HG03439 (cell line): ENCODE data around the gene WNT7B.

ENCODE experiments used
- ATAC-seq: cut with Tn5 transposase; IDR thresholded peaks from one replicate; pipeline ENCODE4 v1.9.1; 2021; ENCODE audit warnings: mild to moderate bottlenecking, moderate library complexity; ENCODE audit not compliant: unreplicated experiment

The WNT7B gene

DNA sequence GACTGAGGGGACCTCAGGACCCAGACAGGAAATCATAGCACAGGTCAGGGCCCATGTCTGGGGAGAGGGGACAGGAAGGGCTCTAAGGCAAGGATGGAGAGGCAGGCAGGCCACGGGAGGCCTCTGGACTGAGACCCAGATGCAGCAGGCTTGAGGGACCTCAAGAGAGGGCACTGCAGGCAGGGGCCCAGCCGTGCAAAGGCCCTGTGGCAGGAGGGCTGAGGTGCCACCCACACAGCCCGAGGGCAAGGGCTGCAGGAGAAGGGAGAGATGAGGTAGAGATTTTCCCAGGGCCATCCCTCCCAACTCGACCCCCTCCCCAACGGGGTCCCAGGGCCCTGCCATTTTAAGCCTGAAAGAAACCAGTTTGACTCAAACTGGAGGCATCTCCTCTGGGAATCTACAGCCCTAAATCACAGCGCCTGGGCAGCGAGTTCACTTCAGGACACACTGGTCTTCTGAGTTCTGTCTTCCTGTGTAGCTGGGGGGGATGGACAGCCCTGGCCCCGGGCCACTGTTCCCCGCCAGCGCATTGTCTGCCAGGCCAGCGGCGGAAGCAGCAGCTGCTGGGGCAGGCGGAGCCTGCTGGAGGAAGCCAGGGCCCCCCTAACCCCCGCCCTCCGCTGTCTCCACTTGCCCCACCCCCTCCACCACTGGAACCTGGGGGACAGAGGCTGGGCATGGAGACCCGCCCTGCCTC, 20.3 kb upstream of the WNT7B start:
- ATAC-seq = no peak

DNA sequence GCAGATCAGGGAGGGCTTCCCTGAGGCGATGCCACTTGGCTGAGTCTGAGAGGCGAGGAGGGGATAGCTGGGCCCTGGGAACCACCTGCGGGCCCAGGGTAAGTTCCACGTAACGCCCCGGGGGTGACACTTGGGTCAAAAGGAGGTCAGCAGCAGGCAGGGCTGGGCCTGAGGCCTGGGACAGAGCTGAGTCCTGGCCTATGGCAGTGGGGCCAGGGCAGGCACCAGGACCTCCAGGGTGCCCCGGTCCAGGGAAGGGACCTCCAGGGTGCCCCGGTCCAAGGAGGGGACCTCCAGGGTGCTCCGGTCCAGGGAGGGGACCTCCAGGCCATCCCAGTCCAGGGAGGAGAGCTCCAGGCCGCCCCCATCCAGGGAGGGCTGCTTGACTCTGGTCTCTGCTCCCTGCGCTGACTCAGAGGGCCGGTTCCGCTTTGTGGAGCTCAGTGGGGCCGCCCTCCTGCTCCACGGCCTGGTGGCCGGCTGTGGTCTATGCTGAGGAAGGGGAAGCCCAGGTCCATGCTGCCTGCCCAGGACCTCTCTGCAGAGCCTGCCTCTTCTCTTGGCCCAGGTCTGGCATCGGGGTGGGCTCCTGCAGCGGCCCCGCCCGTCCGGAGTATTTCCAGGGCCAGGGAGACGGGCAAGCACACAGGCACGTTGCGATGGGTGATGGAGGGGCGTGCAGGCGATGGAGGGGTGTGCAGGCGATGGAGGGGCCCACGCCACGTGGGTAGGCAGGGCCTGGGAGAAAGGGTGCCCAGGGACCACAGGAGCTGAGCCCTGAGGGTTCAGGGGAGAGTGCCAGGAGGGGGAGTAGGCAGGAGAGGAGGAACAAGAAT, 19.5 kb upstream of the WNT7B start:
- no peak for ATAC-seq

DNA sequence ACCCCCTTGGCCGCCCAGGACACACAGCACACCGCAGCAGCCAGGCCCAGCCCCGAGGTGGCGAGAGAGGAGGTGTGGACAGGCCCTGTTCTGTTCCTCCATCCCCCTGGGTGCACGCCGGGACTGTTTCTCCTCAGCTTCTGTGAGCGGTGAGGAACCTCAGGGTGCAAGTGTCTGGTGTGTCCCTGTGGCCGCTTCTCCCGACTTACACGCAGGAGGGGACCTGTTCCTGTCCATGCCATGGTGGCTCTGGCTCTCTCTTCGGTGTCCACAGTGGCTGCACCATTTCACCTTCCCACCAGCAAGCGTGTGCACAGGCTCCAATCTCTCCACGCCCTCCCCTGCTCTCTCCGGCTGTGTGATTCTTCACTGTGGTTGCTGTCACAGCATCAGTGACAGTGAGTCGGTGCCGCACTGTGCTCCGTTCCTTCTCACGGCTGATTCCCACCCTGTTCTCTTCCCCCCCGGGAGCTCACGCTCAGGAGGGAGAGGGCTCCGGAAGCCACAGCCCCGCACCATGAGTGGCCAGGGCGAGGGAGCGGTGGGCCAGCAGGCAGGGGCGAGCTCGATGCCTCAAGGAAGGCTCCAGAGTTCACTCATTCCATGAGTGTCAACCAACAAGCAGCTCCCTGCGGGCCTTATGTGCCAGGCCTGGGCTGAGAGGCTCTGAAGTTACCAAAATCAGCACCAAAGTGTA, 18.6 kb upstream of the WNT7B start:
- no peak for ATAC-seq

DNA sequence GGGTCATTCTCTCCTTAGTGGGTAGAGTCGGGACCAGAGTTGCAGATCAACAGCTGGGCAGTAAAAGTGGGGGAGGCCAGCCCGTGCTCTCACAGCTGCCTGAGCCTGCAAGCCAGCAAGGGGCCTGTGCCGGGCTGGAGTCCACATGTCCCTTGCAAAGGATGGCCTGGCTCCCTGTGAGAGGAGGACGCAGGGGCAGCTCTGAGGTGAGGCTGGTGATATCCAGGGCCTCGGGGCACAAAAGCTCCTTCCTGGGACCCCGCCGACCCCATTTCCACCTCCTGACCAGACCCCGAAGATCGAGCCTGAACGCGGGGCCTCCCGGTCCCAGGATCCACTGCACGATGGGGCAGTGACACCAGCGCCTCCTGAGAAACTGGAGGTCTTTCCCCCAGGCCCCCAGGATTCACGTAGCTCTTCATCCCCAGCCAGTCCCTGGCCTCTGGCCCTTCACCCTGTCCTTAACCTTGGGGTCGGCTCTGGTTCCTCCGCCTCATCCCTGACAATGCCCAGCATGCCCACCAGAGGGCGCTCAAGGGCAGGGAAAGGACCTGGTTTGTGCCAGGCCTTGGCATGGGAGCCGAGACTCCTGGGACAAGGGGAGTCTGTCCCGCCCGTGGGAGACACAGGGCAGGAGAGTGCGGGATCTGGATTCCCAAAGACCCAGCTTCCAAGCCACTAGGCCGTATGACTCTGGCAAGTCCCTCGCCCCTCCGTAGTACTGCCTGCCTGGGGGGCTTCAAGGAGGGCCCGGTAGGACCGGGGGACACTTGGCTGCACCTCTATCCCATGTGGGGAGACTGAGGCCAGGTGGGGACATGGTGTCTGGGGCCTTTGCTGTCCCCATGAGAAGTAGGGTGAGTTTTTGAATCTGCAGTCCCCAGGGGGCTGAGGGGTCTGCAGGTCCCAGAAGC, 17.8 kb upstream of the WNT7B start:
- ATAC-seq = no peak

DNA sequence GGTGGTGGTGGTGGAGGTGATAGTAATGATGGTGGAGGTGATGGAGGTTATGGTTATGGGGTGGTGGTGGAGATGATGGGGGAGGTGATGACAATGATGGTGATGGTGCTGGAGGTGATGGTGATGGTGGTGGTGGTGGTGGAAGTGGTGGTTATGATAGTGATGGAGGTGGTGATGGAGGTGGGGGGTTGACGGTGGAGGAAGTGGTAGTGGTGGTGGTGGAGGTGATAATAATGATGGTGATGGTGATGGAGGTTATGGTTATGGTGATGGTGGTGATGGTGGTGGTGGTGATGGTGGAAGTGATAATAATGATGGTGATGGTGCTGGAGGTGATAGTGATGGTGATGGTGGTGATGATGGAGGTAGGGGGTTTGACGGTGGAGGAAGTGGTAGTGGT, 16.9 kb upstream of the WNT7B start:
- ATAC-seq = no peak

DNA sequence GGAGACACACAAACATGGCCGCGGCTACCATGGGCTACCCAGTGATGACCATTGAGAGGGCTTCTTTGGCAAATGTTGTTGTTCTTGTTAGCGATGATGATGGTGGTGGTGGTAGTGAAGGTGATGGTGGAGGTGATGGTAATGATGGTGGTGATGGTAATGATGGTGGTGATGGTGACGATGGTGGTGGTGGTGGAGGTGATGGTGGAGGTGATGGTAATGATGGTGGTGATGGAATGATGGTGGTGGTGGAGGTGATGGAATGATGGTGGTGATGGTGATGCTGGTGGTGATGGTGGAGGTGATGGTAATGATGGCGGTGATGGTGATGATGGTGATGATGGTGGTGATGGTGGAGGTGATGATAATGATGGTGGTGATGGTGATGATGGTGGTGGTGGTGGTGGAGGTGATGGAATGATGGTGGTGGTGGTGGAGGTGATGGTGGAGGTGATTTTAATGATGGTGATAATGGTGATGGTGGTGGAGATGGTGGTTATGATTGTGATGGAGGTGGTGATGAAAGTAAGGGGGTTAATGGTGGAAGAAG, 16.3 kb upstream of the WNT7B start:
- no peak for ATAC-seq

DNA sequence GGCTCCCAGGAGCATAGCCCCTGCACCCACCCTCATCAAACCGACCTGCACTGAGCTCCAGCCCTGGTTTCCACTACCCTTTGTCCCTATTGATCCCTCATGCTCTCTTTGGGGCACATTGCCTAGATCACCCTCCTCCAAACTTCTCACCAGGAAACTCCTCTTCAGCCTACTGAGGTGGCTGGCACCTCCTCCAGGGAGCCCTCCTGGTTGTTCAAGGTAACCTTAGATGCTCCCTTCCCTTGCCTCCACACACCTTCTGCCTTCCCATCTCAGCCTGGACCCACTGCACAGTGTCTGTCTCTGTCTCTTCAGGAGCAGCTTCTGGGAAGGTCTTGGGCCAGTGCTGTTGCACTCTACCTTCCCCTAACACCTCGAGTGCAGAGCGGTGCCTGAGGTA, 15.8 kb upstream of the WNT7B start:
- no peak for ATAC-seq

DNA sequence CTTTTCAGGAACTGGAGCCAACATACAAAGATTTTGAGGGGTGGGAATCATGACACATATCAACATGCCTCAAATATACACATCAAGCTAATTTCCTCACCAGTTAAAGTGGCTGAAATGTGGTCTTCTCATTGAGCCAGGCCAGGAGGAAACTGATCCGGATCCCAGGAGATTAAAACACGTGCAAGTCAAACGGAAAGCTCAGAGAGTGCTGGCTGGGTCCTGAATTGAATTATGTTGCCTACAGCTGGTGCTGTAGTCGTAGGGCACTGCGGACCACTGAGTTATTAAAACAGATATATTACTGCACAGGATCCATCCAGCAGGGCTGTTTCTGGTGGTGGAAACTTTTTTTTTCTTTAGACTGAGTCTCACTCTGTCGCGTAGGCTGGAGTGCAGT, 14.1 kb upstream of the WNT7B start:
- no peak for ATAC-seq

DNA sequence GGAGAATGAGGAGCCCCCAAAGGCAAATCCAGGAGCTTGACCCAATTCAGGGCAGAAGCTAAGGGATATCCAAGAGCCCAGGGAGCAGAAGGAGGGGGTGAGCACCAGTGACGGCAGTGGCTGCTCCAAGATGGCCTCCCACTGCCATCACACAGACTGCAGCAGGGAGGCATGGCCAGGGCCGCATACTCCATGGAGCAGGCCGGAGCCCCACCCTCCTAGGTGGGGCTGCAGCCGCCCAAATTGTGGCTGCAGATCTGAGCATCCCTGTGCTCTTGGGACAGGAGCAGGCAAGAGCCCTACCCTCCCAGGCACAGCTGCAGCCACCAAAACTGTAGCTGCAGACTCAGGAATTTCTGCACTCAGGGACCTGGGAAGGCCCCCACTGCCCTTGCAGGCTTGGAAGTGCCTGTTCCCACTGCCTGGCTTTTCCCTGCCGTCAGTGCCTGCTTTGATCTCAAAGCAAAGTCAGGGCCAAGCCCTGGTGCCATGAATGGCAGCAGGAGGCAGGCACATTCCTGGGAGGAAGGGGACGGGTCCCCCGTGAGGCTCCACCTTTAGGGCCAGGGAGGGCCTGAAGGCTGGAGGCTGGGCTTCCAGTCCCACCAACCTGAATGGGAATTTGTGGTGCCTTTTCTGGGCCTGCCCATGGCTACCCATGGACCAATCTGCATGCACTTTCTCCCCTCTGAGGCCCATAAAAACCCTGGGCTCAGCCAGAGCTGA, 10.3 kb upstream of the WNT7B start:
- ATAC-seq = no peak

DNA sequence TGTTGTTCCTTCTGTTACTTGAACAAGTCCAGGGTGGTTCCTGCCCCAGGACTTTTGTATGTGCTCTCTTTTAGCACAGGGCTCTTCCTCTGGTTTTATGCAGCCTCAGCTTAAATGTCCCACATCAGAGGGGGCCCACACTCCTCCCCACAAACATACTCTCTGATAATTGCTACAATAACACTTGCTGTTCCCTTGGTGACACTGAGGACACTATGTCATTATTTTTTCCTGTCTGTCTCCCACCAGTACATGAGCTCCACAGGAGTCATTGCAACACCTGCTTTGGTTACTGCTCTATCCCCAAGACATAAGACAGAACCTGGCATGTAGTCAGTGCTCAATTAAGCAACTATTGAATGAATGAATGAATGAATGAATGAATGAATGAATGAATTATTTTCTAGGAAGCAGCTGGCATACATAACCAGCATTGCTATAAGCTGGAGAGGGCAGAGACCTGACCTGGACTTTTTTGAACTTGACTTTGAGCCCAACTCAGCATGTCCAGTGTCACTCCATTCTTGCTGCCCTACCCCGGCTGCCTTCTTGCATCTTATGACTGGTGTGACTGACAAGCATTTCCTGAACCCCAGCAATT, 7.5 kb upstream of the WNT7B start:
- ATAC-seq = no peak

DNA sequence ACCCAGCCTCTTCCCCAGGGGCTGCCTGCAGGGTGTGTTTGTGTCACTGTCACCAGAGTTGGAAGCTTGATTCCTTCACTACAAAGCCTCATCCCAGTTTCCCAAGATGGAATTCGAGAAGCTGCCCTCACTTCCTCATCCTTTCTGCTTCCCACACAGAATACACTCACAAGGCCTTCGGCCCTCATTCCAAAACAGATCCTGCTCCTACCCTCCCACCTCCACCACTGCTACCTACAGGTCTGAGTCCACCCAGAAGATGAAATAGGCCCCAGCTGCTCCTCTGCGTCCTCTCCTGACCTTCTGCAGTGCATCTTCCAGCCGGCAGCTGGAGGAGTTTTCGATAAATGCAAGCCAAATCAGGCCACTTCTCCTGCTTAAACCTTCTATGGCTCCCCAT, 6.8 kb upstream of the WNT7B start:
- ATAC-seq = no peak

DNA sequence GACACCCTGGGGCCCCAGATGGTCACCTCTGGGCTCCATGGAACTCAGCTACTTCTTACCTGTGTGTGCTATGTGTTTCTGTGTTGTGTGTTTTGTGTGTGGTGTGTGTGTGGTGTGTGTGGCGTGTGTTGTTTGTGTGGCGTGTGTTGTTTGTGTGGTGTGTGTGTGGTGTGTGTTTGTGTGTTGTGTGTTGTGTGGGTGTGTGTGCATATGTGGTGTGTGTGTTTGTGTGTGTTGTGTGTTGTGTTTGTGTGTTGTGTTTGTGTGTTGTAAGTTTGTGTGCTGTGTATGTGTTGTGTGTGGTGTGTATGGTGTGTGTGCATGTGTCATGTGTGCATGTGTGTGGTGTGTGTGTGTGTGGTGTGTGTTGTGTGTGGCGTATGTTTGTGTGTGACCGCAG, 3.8 kb upstream of the WNT7B start:
- no peak for ATAC-seq

DNA sequence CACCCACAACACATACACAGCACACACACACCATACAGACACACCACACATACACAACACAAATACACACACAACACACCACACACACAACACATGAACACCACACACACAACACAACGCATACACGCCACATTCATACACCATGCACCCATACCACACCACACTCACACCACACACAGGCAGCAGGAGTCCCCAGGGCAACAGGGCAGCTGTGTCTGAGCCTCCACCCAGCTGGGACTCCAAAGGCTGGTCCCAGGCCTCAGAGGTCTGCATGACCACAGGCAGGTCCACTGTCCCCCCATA, 3.3 kb upstream of the WNT7B start:
- ATAC-seq = no peak

DNA sequence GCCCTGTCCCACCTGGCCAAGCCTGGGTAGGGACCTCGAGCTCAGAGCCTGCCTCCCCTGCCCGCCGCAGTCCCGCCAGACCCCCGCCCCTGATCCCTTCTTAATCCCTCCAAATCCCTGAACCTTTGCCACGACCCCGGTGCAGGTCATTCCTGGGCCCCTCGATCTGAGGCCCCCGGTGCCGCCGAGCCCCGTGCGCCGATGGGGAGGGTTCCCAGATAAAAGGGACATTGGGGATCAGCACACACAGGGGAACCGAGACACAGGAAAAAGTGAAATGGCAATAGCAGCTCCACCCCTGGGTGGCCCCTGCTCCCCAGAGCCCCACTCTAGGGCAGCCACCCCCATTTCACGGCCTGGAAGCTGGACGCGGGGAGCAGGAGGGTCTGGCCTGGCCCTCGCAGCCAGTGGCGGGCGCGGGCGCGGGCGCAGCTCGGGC, 1.3 kb upstream of the WNT7B start:
- no peak for ATAC-seq

DNA sequence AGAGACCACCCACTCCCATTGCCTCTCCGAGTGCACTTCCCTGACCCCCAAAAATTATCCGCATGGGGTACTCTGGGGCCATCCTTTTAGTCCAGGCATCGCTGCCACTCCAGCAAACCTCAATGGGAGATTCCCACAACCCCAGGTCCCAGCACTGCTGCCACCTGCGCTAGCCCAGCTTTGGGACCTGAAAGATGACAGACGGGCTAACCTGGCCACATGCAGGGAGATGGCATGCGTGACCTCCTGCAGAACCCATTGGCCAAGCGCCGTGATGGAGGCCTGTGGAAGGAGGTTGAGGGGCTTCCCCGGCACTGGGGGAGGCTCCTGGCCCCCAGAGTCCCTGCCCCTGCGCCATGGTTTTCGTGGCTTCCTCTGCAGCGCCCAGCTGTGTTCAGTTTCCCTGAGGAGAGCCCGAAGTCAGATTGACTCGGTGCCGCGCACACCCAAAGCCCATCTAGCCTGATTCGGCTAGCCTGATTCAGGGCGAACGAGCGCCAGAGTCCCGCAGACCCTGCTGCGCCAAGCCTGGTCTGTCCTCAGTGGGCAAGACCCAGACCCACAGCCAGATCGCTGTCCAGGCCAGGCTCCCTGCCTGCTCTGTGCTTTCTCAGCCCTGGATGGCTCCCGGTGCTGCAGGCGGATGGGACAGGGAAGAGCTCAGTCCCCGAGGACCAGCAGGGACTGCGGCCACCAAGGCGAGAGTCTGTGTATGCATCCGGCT, 751 bp upstream of the WNT7B start:
- ATAC-seq = no peak

DNA sequence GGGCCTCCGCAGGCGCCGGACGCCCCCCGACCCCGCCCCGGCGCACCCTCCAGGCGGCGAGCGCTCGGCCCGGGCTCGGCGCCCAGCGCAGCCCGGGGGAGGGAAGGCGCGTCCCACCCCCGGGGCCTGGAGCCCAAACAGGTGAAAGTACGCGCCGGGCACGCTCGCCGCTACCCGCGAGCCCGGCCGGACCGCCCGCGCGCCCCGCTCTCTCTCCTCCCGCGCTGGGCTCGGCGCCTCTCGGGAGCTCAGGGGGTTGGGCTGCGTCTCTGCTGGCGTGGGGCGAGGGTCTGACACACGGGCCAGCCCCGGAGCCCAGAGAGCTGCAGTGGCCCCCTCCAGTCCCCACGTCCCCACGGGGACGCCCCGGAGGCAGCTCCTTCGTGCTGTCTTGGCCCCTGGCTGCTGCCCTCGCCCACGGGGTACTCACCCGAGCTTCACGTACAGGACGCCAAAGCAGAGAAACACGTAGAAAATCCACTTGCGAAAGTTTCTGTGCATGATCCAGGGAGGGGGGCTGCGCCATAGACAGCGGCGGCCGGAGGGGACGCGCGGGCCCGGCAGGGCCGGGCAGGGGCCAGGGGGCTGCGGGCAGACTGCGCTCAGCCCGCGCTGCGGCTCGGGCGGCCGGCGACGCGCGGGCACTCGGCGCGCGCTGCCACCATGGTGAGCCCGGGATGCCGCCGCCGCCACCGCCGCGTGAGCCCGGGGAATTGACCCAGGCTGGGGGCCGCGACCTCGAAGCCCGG, 534 bp downstream of the WNT7B start:
- ATAC-seq = no peak

DNA sequence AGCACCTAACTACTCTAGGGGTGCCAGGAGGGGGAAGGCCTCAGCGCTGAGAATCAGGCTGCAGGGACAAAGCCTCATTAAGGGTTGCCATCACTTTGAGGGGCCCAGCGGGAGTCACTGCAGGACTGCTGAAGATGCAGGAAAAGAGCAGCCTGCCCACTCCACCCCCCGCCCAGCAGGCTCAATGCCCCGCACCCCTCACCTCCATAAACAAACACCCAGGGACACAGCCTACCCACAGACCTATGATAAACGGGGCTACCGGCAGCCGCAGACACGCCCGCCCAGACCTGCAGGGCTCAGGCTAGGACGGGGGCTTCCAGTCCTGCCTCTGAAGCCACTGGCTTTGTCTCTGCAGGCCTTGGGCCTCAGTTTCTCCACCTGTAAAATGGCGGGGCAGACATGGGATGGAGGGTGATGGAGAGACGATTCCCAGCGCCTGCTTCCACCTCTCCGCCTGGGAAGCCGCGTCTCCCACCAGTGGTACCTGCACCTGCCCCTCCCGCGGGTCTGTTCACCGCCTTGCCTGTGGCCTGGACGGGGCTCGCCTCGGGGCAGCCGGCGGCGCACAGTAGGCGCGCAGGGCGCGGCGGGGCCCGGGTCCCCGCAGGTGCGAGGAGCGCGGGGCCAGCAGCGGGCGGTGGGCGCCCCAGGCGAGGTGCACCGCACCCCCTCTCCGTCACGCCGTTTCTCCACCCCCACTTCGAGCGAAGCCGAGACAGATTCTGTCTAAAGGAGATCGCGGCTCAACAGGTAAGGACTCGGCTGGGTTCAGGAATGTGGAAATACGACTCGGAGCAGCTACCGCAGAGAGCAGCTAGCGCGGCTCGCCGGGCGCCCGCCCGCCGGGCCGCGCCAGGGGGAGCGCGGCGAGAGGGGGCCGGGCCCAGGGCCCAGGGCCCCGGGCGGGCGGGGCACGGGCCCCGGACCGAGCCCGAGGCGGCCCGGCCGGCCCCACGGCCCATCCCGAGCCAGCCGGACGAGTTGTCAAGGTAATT, 1.5 kb downstream of the WNT7B start:
- ATAC-seq = no peak
